ENCODE results near the gene FHIP1B.
"Not testable (repeated sequence)": the region's sequence is repeated elsewhere in the genome, so short reads cannot be mapped to it uniquely, and the experiment has no call there.

FHIP1B gene

DNA sequence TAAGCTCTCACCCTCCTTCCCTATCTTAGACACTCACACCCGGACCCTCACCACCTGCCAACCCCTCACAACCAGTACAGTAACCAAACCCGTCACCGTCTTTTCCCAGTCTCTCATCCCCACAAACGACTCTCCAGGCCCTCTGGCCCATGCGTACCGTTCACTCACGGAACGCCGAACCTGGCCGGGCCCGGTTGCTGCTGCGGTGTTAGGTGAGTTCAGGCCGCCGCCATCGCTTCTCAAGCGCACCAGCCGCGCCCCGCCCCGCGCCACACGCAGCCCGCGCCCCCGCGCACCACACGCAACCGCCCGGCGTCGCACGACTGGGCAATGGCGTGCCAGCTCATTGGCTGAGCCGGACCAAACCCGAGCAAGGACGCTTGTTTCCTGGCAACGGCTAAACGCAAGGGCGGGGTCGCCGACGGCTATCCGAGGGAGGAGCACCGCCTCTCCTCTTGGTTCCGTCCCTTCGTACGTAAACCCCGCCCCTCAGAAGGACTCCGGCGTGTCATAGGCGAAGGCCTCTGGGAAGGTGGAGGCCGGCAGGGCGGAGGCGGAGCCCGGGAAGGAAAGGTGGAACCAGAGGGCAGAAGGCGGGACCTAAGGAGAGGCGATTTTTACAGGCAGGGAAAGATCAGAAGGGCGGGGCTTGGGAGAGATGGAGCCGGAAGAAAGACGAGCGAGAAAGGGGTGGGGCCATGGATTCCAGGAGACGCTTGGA lies at the start of gene FHIP1B:
FHIP1B (minus strand) TSS at position 250 of the 721 bp plus-strand sequence. CDS start 10,120 bp downstream, outside the sequence.
- DNase-seq: peak; percentile 99

DNA sequence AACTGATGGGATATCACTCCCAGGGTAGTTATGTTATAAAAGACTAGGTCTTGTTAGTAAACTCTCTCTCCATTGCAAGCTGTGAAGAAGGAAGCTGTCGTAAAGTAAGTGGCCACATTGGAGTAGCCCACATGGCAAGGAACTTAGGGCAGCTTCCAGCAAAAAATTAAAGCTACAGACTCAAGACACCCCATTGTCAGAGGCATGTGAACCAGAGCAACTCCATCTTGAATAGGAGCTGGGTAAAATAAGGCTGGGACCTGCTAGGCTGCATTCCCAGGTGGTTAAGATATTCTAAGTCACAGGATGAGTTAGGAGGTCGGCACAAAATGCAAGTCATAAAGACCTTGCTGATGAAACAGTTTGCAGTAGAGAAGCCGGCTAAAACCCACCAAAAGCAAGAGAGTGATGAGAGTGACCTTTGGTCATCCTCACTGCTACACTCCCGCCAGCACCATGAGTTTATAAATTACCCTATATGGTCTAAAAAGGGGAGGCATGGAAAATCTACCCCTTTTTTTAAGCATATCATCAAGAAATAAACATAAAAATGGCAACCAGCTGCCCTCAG lies 49.1 kb upstream of the FHIP1B start:
- DNase-seq: no peak

DNA sequence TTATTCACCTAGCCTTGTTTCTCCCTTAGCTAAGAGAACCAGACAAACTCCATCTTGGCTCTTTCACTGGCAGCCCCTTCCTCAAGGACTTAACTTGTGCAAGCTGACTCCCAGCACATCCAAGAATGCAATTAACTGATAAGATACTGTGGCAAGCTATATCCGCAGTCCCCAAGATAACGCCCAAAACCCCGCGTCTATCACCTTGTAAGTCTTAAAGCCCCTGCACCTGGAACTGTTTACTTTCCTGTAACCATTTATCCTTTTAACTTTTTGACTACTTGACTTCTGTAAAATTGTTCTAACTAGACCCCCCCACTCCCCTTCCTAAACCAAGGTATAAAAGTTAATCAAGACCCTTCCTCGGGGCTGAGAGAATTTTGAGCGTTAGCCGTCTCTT lies 46.4 kb upstream of the FHIP1B start:
- DNase-seq: not testable (repeated sequence)

DNA sequence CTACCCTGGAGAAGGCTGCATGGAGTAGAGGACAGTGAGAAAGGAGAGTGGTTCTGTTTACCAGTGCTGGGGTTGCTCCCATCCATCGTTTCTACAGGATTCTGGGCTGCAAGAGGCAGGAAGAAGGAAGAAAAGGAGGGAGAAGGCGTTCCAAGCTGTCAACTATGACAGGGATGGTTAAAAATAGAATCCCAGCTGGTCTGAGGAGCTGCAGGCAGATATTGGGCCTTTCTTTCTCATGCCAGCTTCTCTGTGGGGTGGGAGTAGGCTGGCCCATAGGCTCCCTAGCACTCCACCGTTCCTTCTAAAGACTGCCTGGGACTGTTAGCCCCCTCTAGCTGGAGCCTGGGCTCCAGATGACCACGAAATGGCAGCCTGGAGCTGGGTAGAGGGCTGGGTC lies 38.8 kb upstream of the FHIP1B start:
- no peak for DNase-seq

DNA sequence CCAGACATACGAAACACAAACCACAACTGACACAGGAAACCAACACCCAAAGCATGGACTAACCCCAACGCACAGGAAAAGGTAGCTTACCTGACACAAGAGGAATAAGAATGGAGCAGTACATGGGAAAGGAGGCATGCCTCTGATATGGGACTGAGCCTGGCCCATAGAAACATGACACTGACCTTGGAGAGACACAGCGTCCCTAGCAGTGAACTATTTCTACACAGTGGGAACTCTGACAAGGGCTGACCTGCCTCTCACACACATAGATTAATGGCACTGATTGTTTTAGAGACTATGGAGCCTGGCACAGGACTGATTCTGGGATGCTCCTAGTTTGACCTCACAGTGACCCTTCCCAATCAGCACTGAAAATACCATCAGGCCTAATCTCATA lies 37.2 kb upstream of the FHIP1B start:
- DNase-seq: no peak

DNA sequence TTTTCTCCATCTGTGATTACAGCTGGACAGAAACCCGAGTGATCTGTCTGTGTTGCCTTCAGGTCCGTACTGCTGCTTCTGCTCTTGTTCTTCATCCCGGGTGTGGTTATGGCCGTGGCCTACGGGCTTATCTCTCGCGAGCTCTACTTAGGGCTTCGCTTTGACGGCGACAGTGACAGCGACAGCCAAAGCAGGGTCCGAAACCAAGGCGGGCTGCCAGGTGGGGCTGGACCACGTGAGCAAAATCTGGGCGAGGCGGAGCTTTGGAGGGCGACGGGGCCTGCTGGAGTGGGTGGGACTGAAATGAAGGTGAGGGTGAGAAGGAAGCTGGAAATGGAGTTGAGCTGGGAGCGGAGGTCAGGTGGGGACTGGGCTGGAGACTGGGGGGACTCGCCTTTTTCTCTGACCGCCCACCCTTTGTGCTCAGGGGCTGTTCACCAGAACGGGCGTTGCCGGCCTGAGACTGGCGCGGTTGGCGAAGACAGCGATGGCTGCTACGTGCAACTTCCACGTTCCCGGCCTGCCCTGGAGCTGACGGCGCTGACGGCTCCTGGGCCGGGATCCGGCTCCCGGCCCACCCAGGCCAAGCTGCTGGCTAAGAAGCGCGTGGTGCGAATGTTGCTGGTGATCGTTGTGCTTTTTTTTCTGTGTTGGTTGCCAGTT lies 36.3 kb upstream of the FHIP1B start:
- no peak for DNase-seq

DNA sequence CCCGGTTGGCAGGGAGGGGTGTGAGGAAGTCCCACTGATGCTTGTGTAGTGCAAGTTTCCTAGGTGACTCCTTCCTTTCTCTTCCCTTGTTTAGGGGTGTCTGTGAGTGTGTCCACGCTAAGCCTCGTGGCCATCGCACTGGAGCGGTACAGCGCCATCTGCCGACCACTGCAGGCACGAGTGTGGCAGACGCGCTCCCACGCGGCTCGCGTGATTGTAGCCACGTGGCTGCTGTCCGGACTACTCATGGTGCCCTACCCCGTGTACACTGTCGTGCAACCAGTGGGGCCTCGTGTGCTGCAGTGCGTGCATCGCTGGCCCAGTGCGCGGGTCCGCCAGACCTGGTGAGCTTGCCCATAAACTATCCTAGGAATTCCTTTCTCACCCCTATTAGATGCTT lies 35.6 kb upstream of the FHIP1B start:
- no peak for DNase-seq

DNA sequence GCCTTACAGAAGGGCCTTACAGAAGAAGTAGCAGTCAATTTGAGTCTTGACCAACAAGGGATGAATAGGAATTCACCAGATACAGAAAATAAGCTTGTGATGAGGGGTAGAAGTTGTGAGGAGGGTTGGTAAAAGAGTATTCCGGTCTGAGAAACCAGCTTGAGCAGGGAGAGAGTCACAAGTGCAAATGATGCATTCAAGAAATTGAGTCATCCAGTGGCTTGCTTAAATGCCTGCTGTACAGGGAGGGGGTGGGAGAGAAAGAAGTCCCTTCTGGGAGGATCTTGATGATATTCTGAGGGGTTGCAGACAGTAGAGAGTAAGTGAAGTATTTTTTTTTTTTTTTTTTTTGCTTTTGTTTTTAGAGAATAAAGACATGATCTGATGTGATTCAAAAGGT lies 34.4 kb upstream of the FHIP1B start:
- DNase-seq: no peak

DNA sequence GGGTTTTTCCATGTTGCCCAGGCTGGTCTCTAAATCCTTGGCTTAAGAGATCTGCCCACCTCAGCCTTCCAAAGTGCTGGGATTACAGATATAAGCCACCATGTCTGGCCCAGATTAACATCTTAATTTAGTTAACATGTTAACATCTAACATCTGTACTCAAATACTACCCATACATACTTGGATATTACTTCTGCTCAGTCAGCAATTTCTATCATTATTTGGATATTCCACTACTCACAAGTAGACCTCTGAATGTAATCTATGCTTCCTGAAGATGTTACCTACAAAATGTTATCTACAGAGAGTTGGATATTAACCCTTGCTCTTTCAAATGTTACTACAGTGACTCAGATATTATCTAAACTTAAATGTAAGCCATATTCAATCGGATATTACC lies 29.2 kb upstream of the FHIP1B start:
- no peak for DNase-seq

DNA sequence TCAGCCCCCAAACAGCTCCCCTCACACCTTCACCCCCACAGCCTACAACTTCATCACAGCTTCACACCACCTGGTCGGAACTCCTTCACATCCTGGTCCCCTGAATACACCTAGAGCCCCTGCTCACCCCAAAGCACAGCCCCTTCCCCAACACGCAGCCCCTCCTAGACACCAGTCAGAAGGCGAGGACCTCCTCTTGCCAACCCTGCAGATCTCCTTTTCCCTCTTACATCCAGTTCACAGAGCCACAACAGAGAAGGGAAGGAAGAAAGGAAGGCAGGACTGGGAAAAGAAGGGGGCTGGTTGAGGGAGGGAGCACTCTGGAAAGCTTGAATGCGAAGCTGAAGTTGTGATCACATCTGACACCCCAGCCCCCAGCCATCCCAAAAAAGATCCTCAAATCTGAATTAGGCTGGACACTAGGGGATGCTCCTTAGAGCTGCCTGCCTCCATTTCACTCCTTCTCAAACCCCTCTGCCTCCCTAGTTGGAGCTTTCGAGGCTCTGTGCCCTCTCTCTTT lies 25.8 kb upstream of the FHIP1B start:
- DNase-seq: no peak

DNA sequence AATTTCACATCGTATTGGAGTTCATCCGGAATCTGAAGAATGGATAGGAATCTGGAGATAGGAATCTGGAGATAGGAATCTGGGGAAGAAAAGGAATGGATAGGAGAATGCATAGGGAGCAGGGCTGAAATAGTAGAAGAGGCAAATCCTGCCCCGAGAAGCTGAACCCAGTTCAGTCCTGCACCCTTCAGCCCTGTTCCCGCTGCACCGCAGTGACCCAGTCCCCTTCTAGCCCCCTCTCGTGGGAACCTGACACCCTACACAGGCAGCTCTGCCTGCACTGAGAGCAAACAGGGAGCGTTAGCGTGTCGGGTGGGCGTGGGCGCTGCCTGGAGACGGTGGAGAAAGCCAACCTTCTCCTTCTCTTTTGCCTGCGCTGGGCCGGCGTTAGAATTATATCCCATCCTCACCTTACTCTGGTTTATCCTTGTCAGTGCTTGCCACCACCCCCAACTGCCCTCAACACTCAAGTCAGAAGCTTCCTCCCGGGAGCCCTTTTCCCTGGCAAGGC lies 24.2 kb upstream of the FHIP1B start:
- no peak for DNase-seq

DNA sequence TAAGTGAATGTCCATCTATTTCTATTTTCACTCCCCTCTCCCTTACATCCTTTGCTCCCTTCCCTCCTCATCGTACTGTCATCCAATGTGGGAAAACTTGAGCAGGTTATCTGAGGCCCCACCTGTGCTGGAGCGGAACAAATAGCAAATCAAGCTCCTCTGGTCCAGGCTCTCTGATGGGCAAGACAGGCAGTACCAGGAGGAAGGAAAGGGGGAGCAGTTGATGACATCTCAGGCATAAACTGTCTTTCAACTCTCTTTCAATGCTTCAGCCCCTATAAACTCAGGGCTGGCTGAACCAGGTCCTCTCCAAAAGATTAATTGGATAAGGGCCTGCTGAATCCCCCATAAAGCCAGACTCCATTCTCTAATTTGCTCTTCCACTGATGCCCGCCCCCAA lies 23.7 kb upstream of the FHIP1B start:
- no peak for DNase-seq

DNA sequence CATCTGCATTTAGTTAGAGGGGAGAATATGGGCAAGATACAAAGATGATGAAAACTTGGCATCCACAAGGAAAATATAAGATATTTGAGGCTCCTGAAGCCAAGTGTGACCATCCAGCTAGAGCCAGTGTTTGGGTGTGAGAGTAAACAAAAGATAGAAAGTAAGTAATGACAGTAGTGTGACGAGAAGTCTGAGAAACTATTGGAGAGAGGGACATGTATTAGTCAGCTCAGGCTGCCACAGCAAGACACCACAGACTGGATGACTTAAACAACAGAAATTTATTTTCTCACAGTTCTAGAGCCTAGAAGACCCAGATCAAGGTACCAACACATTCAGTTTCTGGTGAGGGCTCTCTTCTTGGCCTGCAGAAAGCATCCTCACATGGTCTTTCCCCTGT lies 18.8 kb upstream of the FHIP1B start:
- no peak for DNase-seq

DNA sequence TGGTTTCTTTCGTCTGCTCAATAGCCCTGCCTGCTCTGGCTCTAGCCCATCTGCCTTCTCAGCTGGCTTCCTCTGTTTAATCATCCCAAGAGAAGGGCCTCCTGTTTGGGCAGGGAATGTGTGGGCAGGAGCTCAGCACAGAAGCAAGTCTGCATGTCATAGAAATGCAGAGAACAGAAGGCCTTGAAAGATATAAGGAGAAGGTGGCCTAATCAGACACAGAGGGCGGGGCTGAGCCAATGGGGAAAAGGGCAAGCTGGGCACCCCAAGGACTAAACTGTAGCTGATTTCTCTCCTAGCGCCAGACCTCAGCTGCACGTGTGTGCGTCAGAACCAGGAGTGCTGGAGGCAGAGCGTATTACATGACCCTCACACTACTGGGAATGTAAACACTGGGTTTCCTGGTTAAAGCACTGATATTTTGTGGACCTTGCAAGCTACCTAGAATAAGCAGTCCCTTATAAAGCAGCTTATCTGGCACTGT lies 17.6 kb upstream of the FHIP1B start:
- DNase-seq: no peak

DNA sequence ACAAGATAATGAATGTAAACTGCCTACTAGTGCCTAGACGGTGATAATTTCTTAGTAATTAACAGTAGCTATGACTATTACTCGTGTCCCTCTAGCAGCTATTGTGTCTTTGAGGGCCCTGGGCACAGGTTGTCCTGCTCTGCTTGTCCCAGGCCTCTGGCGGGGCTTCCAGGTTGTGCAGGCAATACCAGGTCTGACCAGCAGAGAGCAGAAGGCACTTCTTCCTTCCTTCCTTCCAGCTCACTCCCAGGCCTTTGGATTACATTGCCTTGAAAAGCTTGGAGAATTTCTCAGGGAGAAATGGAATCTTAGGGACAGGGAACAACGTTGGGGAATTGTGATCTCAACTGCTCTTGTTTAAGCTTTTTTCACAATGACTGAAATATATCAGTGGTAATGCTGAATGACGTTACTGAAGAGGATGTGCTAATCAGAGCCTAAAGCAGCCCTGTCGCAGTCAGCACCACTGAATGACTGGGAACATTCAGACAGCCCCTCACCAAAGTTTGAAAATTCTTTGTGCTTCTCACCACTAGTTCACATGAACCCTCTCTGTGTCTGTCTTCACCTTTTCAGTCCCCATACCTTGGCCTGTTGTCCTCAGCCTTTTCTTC lies 16.8 kb upstream of the FHIP1B start:
- DNase-seq: no peak

DNA sequence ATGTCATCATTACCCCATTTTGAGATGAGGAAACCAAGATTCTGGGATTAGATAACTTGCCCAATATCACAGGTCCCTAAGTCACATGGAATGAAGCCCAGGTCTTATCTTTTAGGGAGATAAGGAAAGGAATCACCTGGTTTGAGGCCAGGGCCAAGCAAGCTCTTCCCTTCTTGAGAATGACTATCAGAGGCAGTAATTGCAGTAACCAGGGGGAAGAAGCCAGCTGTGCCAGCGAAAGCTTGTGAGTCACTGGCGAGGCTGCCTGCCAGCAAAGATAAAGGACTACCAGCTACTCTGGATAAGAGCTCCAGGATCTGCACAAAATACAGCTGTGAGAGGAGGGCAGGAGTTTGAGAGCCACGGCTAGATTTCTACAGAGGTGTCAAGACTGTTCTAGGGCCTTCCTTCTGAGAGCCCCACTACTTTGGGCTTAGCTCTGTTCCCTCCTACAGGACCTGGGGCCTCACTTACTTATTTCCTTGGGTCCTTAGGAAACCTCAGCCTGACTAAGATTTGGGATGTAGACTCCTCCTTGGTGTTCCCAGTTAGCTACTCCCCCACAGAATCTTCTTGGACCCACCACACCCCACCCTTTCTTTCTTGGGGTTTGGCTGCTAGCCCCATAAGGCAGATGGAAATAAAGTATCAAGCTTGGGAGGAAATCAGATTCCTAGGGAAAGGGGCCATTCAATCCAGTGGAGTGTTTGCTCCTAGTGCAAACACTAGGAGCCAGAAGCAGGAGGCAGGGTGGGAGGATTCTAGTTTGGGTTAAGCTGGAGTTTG lies 15.5 kb upstream of the FHIP1B start:
- no peak for DNase-seq

DNA sequence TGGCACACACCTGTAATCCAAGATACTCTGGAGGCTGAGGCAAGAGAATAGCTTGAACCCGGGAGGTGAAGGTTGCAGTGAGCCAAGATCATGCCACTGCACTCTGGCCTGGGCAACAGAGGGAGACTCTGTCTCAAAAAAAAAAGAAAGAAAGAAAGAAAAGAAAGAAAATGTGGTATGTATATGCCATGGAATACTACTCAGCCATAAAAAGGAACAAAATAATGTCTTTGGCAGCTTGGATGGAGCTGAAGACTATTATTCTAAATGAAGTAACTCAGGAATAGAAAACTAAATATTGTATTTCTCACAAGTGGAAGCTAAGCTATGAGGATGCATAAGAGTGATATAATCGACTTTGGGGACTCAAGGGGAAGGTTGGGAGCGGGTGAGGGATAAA lies 14.5 kb upstream of the FHIP1B start:
- not testable (repeated sequence) for DNase-seq

DNA sequence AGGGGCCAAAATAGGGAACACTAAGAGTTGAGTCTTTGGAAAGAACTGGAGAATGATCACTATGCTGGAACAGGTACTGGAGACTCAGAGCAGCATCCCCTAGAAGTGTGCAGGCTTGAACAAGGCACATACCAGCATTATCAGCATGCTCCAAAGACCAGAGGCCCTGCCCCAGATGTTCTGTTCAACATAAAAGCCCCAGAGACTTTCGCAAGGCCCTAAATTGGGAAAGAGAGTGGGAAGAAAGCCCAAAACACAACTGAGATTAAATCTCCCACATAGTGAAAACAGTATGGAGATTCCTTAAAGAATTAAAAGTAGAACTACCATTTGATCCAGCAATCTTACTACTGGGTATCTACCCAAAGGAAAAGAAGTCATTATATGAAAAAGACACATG lies 13.8 kb upstream of the FHIP1B start:
- DNase-seq: no peak

DNA sequence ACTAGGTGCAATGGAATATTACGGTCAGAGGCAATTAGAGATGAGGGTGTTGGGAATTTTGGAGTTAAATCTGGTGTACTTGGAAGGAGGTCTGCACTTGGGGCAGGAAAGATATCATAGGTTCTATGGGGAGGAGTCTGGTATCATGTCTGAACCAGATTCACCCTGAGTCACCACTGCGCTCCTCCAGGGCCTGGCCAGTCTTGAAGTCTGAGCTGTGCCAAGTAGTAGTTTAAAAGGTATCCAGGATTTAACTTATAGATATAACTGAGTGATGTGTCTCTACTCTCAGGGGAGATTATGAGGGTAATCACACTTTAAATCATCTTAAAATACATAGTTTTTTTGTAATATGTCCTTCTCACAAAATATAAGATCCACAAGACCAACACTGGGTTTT lies 11.1 kb upstream of the FHIP1B start:
- DNase-seq: no peak

DNA sequence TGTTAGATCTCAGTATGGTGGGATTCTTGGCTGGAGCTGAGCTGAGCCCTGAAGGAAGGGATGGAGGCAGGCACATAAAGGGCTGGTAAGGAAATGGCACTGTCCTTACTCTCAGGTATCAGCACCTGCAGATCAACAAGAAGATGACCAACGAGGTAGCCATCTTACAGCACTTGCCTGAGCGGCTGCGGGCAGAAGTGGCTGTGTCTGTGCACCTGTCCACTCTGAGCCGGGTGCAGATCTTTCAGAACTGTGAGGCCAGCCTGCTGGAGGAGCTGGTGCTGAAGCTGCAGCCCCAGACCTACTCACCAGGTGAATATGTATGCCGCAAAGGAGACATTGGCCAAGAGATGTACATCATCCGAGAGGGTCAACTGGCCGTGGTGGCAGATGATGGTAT lies 6.9 kb upstream of the FHIP1B start:
- no peak for DNase-seq

DNA sequence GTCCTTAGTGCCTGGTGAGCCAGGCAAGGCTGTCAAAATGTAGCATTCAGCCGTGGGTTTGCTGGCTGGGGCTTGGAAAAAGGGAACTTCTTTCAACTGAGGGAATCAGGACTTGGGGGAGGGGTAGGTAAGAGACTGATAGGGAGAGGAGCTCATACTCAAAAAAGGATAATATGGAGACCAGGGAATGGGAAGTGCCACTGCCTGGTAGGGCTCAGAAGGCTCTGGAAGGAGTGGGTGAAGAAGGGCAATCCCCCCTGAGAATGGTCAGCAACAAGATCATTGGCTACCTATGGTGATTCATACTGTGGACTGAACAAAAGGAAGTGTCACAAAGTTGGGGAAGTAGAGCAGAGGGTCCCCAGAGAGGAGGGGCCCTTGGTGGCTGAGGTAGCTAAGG lies 6.3 kb upstream of the FHIP1B start:
- no peak for DNase-seq

DNA sequence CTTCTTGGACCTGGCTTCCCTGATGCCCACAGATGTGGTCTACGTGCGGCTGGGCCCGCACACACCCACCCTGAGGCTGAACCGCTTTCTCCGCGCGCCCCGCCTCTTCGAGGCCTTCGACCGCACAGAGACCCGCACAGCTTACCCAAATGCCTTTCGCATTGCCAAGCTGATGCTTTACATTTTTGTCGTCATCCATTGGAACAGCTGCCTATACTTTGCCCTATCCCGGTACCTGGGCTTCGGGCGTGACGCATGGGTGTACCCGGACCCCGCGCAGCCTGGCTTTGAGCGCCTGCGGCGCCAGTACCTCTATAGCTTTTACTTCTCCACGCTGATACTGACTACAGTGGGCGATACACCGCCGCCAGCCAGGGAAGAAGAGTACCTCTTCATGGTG lies 5.7 kb upstream of the FHIP1B start:
- DNase-seq: no peak

DNA sequence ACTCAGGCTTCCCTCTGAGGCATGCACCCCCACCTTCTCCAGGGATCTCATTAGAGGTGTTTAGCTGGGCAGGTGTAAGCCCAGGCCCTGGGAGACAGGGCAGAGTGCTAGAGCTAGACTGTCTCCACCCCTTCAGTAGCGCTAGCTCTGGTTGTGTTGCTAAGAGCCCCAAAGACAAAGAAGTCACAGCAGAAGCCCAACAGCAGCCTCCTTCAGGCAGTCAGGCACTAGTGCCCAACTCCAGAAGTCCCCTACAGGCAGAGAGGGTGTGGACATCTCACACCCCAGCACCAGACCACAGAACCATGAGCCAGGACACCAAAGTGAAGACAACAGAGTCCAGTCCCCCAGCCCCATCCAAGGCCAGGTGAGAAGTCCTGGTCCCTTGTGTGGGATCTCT lies 4.5 kb upstream of the FHIP1B start, which contains the start of gene CNGA4:
CNGA4 (plus strand) TSS at position 188 of the 400 bp plus-strand sequence; CDS start at position 306, 118 bp downstream.
- DNase-seq: peak; percentile 94

Measured in NCI-H1436 treated with DMSO at 0.1 percent for 48 hours (cell line).